Sigmoid colon (tissue), 4 donors: Measurements from ENCODE around the gene MSL2.

Experiments
- POLR2A ChIP-seq, 2 donors: fragments of 450-650 bp; IDR thresholded peaks; one replicate each; pipeline ENCODE4 v1.6.1; 2016; ENCODE audit warnings: antibody characterized with exemption in 2 of 2, mild to moderate bottlenecking in 2 of 2, moderate library complexity in 2 of 2
- POLR2AphosphoS5 ChIP-seq, 4 donors: sonication (generic); formaldehyde crosslinking; IDR thresholded peaks; one replicate each; pipeline ENCODE4 v1.6.1; 2017; ENCODE audit warnings: antibody characterized with exemption in 4 of 4
- TF ChIP-seq, protein P1 (sequence below), 4 experiments: fragments of 450-650 bp in 3 of 4; fragments of 200-600 bp in 1 of 4; IDR thresholded peaks; one replicate each; pipeline ENCODE4 v1.5.1; 2016 to 2019; ENCODE audit warnings: antibody characterized with exemption in 4 of 4, mild to moderate bottlenecking in 3 of 4, moderate library complexity in 2 of 4

DNA sequence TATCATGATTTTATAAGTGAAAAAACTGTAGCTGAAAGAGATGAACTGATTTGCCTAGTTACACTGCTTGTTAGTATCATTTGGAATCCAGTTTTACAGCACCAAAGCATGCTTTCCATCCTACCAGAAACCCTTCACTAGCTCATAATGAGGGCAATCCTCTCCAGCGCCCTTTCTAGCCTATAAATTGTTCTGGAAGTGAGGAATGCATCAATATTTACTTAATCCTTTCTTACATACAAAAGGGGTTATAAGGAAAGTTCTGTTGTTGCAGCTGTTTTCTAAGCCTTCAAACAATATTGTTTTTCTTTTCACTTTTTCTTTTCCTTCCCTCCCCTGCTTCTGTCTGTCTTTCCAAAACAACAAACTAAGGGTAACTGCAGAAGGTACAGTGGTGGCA, 43.0 kb upstream of the MSL2 start:
- no peak for TF ChIP-seq POLR2AphosphoS5 (IDR thresholded peaks at IDR 0.05)
- TF ChIP-seq, protein P1, sequence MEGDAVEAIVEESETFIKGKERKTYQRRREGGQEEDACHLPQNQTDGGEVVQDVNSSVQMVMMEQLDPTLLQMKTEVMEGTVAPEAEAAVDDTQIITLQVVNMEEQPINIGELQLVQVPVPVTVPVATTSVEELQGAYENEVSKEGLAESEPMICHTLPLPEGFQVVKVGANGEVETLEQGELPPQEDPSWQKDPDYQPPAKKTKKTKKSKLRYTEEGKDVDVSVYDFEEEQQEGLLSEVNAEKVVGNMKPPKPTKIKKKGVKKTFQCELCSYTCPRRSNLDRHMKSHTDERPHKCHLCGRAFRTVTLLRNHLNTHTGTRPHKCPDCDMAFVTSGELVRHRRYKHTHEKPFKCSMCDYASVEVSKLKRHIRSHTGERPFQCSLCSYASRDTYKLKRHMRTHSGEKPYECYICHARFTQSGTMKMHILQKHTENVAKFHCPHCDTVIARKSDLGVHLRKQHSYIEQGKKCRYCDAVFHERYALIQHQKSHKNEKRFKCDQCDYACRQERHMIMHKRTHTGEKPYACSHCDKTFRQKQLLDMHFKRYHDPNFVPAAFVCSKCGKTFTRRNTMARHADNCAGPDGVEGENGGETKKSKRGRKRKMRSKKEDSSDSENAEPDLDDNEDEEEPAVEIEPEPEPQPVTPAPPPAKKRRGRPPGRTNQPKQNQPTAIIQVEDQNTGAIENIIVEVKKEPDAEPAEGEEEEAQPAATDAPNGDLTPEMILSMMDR (IDR thresholded peaks at IDR 0.05), result no peak
- TF ChIP-seq POLR2A (IDR thresholded peaks at IDR 0.05), result no peak
